Glomerular endothelial cell (primary cell): Measurements from ENCODE around the gene TBC1D22A. TPM values are rescaled to one million over a fixed set of nuclear protein-coding genes. Genes with fewer than 3 reads are reported as not detected.
"Not testable (repeated sequence)": the region's sequence is repeated elsewhere in the genome, so short reads cannot be mapped to it uniquely, and the experiment has no call there.

Experiments
- DNase-seq: peaks from one replicate; pipeline ENCODE4 v3.0.0-alpha.2; 2011; ENCODE audit warnings: low read depth, low spot score; ENCODE audit errors: extremely low read depth
- total RNA-seq: library from RNA; depleted of rRNA; stranded (reverse); fragments of >200 nt; gene quantifications from 2 replicates; pipeline ENCODE4 v1.2.3, GENCODE V29; 2015

TBC1D22A gene
- total RNA-seq, 1 donor from 2014 or later, result 38.7 TPM

DNA sequence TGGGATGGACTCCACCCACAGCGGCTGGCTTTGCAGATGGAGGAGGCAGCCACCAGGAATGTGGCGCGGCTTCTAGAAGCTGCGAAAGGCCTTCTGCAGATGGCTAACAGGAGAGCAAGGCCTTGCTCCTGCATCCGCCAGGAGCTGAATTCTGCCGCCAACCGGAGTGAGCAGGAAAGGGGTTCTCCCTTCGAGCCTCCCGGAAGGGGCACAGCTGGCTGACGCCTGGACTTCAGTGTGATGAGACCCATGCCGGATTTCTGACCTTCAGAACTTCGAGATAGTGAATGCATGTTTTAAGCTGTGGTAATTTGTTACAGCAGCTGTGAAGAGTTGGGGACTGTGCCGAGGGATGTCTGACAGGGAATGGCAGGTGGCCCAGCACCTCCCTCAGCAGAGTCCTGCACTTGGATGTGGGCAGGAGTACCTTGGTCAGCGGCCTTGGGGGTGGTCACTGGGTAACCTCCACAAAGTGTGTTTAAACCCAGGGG lies 7.7 kb downstream of the TBC1D22A start:
- no peak for DNase-seq

- DNase-seq, result no peak
Measured at GRCh38 chr22:46770726-46771125, 8.3 kb downstream of the TBC1D22A start.

GRCh38 chr22:46773076-46773475 lies 10.6 kb downstream of the TBC1D22A start:
- no peak for DNase-seq

DNA sequence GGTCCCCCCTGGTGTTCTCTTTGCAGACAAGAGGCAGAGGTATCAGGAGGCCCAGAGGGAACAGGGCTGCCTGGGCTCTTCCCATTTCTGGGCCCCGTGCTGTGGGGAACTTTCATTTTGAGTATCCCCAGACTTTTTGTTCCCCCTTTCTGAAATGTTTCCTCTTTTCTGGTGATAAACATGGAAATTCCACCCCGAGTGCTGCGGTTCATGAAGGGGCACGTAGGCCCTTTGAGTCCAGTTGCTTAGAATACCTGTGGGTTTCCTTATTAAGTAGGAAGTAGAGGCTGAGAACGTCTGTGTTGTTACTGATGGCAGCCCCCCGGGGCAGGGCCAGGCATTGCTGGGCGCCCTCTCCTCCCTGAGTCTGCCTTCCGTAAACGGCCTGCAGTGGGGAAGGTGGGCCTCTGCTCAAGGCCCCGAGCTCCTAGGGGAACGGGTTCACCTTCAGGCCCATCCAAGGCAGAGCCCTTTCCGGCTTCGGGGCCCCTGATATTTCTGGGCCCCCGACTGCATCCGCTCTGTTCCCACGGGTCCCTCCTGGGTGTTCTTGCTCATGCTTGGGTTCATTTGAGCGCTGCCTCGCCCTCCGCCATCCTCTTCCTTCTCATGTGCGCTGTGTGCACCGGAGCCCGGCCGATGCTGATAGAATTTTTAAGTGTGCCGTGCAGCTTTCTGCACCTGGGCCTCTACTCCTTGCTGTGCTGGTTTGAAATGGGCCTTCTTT lies 12.0 kb downstream of the TBC1D22A start:
- no peak for DNase-seq

GRCh38 chr22:46774980-46775849 lies 12.8 kb downstream of the TBC1D22A start:
- no peak for DNase-seq

GRCh38 chr22:46775850-46776826 lies 13.7 kb downstream of the TBC1D22A start:
- no peak for DNase-seq

GRCh38 chr22:46776876-46777608 lies 14.6 kb downstream of the TBC1D22A start:
- no peak for DNase-seq

DNA sequence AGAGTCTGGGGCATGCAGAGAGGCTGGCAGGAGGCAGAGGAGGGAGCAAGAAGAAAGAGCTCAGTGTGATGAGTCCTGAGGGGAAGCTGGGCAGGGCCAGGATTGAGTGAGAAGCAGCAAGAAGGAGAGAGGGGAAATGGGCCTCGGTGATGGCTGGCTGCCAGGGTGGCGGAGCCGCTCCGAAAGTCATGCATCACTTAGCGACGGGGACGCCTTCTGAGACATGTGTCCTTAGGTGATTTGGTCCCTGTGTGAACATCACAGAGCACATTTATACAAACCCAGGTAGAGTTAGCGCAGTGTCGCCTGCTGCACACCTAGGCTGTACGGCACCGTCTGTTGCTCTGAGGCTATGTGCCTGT lies 15.1 kb downstream of the TBC1D22A start:
- no peak for DNase-seq

GRCh38 chr22:46779023-46779422 lies 16.6 kb downstream of the TBC1D22A start:
- DNase-seq, result no peak

DNA sequence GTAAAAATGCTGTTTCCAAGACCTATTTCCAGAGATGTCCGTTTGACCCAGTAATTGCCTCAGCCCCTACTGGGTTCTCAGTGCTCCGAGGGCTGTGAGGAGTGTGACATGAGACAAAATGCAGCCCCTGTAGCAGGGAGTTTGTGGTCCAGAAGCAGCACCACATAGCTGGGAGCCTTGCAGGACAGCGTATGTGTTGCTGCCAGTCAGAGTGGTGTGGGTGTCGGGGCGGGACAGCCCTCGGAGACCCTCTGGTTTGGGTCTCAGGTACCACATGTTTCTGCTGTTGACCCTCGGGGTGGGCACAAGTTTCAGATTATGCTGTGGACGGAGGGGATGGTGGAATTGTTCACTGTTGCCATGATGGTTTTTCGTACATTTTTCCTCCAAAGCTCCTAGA lies 17.2 kb downstream of the TBC1D22A start:
- no peak for DNase-seq

- no peak for DNase-seq
Measured at GRCh38 chr22:46780453-46780852, 18.0 kb downstream of the TBC1D22A start.

GRCh38 chr22:46781291-46781690 lies 18.8 kb downstream of the TBC1D22A start:
- DNase-seq, result no peak

DNA sequence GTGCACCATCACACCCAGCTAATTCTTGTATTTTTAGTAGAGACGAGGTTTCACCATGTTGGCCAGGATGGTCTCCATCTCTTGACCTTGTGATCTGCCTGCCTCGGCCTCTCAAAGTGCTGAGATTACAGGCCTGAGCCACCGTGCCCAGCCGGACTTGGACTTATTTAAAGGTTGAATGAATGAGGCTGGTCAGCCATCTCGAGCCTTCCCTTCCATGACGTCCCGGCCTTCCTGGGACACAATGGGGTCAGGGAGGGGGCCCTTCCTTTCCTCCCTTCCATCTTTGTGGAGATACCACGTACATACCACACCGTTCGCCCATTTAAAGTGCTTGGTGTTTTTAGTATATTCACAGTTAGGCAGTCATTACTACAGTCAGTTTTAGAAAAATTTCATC lies 19.8 kb downstream of the TBC1D22A start:
- not testable (repeated sequence) for DNase-seq

DNA sequence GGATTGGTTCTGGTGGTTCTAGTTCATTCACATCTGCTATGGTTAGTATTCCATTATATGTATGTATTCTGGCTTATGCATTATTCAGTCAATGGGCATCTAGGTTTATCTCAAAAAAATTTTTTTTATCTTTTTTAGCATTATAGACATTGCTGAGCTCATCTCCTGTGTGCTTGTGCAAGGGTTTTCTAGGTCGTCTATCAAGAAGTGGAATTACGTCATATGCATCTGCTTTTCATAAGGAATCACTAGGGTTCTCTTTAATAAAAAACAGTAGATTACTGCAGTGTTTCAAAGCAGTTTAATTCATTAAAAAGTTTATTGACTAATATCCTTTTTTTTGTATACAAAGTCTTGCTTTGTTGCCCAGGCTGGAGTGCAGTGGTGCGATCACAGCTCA lies 21.3 kb downstream of the TBC1D22A start:
- DNase-seq, result no peak

GRCh38 chr22:46788441-46789172 lies 26.2 kb downstream of the TBC1D22A start:
- DNase-seq, result no peak

- no peak for DNase-seq
Measured at GRCh38 chr22:46789992-46790391, 27.5 kb downstream of the TBC1D22A start.

DNA sequence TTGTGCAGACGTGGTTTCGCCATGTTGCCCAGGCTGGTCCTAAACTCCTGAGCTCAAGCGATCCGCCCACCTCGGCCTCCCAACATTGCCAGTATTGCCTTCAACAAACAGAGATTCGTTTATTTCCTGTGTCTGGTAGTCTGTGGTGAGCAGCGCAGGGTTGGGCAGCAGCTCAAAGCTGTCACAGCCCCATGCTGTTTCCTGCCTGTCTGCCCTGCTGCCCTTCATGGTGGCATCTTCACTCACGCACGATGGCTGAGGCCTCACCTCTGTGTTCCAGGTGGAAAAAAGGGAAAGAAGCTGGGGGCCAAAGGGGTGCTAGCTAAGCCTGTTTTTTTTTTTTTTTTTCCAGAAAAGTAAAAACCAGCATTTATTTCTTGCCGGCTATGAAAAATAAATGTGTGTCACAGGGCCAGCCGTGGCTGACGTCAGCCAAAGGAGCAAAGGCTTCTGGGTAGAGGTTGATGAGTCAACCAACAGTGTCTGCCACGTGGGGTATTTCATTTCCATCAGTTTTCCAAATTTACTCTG lies 28.8 kb downstream of the TBC1D22A start:
- no peak for DNase-seq

DNA sequence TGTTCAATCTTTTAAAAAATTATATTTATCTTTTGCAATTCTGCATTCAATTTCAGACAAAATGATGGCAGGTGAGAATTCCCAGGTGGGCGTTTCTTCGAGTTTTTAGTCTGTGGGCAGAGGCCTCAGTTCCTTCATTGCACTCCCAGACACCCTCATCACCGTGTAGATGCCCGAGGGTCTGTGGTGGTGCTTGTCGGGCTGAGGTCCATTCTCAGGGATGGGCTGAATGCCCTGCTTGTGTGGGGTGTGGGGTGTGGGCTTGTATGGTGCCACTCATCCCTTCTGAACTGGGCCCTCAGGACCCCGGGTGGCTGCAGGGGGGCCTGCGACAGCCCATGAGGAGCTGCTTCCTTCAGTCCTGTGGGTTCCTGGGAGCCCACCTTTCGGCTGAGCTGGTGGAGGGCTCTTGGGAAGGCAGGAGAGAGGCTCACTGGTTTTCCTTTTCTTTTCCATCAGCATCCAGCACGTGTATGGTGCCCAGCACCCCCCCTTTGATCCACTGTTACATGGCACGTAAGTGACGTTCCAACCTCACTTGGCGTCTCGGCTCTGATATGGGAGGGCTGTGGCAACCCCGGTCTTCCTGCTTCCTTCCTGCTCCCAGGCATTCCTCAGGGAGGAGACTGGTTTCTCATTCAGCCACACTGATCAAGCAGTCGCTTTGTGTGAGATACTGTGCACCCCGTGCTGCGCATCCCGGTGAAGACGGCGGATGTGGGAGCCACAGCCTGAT lies 29.8 kb downstream of the TBC1D22A start:
- no peak for DNase-seq
